Urinary bladder (tissue), 4 donors: ENCODE measurements around the gene EIF3M. TPM values are rescaled to one million over a fixed set of nuclear protein-coding genes. Genes with fewer than 3 reads are reported as not detected.

ENCODE experiments used
- DNase-seq: peaks from one replicate; pipeline ENCODE4 v3.0.0-alpha.2; 2015; ENCODE audit errors: extremely low spot score
- H3K27ac ChIP-seq: one replicate; pipeline ENCODE4 v1.5.1; 2013; ENCODE audit warnings: low read depth, mild to moderate bottlenecking, moderate library complexity
- H3K36me3 ChIP-seq: one replicate; pipeline ENCODE4 v1.6.1; 2013; ENCODE audit warnings: mild to moderate bottlenecking, moderate library complexity; ENCODE audit not compliant: insufficient read depth
- H3K4me1 ChIP-seq: one replicate; pipeline ENCODE4 v1.6.1; 2013; ENCODE audit warnings: mild to moderate bottlenecking, moderate library complexity; ENCODE audit not compliant: insufficient read depth
- H3K4me3 ChIP-seq: one replicate; pipeline ENCODE4 v1.5.1; 2013; ENCODE audit warnings: low read depth, low read length
- WGBS: extraction: QIAGEN DNeasy Blood & Tissue Kit; methylation state at CpG from one replicate; pipeline ENCODE4 v1.1.7; 2013; 5-methylcytosine and 5-hydroxymethylcytosine counted together
- polyA plus RNA-seq: library from polyadenylated mRNA; stranded (reverse); fragments of 200-250 nt; gene quantifications from one replicate; pipeline ENCODE4 v1.2.3, GENCODE V29; 2013
- total RNA-seq: library from RNA; depleted of rRNA; stranded (reverse); fragments of >200 nt; gene quantifications from one replicate; pipeline ENCODE4 v1.2.3, GENCODE V29; 2014
- donor health status: healthy with polysubstance abuse.
- donor health status: healthy.

EIF3M gene
- total RNA-seq (341 TPM), polyA plus RNA-seq (258 TPM)

DNA sequence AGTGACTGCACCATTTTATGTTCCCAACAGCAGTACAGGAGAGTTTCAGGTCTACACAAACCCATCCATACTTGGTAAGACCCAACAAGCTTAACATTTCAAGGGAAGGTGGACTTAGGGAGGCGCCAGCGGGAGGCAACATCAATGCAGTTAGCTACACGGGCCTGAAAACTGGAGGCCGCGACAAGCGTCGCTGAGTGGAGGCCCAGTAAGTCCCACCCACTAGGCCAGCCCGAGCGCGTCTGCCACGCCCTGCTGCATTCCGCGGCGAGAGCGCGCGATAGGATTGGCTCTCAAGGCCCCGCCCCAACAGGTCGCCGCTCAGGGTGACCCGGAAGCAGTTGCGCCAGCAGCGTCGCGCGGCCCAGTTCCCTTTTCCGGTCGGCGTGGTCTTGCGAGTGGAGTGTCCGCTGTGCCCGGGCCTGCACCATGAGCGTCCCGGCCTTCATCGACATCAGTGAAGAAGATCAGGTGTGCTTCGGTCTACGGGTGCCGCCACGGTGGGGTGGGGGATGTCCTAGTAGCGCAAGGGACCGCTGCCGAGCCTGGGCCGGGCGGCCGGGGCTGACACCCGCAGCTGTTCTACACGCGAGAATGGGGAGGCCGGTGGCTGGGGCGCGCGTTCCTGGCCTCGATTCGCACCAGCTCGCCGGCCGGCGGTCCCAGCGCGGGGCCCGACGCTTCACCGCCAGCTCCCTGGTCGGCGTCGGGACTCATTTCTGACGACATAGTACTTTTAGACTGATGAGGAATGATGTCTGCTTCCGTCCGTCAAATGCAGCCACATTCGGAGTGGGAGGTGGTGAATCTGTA lies at the start of gene EIF3M:
Gene EIF3M, plus strand, starts transcription at position 373 of the 813 bp plus-strand sequence. Its CDS starts 57 bp downstream, at position 430.
- peak within 1 kb of the TSS; percentile 75 for H3K27ac ChIP-seq
- no peaks in the 10 kb centered on the region for H3K36me3 ChIP-seq
- peak; percentile 88 for DNase-seq
- under 1% methylated on average over 70 of the region's 70 CpGs for WGBS
- no peaks in the 10 kb centered on the region for H3K4me1 ChIP-seq
- H3K4me3 ChIP-seq, result peak within 1 kb of the TSS; percentile 96

DNA sequence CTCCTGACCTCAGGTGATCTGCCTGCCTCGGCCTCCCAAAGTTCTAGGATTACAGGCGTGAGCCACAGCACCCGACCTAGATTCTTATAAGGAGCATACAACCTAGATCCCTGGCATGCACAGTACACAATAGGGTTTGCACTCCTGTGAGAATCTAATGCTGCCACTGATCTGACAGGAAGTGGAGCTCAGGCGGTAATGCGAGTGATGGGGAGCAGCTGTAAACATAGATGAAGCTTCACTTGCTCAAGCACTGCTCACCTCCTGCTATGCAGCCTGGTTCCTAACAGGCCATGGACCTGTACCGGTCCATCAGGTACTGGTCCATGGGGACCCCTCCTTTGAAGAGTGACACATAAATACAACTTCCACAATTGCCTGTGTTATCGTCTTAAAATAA lies 44.8 kb upstream of the EIF3M start:
- Histone ChIP-seq H3K4me3 (no peak overlapping the region), H3K27ac (no peak overlapping the region), H3K36me3 (no peaks in the 10 kb centered on the region), H3K4me1 (no peaks in the 10 kb centered on the region)
- no peak for DNase-seq
- 85% methylated on average over 7 of the region's 7 CpGs for WGBS

DNA sequence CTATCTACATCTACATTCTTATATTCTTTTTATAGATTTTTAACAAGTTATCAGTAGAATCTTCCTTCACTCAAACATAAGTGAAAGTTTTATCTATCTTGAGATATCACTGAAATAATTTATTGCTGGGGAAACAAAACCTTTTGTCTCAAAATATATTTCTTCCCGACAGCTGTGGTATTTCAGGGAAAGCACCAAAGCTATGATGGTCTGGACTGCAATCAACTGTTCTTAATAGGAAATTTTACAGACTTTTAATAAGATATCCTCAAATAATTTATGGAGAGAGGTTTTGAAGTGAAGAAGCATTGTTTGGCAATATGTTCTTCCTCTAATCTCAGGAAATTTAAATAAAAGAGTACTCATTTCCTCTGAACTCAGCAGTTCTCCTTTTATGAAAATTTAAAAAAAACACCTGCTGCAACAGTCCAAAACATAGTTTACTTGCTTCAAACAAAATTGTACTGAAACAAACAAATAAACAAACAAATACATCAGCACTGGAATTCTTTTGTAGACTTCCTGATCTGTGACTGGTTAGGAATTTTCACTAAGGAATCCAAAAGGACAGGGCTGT lies 33.9 kb upstream of the EIF3M start:
- no peaks in the 10 kb centered on the region for H3K4me1 ChIP-seq
- H3K27ac ChIP-seq, result no peak overlapping the region
- no peak for DNase-seq
- H3K4me3 ChIP-seq, result no peak overlapping the region
- 11% methylated on average over 1 of the region's 1 CpG for WGBS
- H3K36me3 ChIP-seq, result no peaks in the 10 kb centered on the region

DNA sequence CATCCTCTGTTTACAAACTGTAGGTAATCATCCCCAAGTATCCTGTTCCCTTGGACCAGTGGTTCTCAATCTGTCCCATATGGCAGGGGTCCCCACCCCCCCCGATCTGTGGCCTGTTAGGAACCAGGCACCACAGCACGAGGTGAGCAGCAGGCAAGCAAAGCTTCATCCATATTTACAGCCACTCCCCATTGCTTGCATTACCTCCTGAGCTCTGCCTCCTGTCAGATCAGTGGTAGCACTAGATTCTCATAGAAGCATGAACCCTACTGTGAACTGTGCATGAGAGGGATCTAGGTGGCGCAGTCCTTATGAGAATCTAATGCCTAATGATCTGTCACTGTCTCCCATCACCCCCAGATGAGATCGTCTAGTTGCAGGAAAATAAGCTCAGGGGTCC lies 33.4 kb upstream of the EIF3M start:
- WGBS, result 78% methylated on average over 4 of the region's 4 CpGs
- H3K4me3 ChIP-seq, result no peak overlapping the region
- no peak for DNase-seq
- H3K36me3 ChIP-seq, result no peaks in the 10 kb centered on the region
- H3K27ac ChIP-seq, result no peak overlapping the region
- H3K4me1 ChIP-seq, result no peaks in the 10 kb centered on the region

DNA sequence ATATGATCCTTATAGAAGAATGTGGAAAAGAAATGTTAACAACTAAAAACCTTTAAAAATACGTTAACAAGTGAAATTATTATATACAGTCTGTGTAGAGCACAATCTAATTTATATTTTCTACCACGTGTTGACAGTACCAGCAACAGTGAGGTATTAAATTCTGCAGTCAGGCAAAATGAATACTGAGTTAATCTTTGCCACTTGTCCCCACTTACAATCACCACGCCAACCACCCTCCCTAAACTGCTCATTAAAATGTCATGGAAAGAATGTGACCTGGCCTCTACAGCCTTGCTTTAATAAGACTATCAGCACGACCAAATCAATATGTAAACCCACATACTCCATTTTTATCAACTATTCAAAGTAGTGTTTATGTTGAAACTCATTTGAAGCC lies 28.5 kb upstream of the EIF3M start:
- H3K4me1 ChIP-seq, result no peaks in the 10 kb centered on the region
- 21% methylated on average over 4 of the region's 4 CpGs for WGBS

DNA sequence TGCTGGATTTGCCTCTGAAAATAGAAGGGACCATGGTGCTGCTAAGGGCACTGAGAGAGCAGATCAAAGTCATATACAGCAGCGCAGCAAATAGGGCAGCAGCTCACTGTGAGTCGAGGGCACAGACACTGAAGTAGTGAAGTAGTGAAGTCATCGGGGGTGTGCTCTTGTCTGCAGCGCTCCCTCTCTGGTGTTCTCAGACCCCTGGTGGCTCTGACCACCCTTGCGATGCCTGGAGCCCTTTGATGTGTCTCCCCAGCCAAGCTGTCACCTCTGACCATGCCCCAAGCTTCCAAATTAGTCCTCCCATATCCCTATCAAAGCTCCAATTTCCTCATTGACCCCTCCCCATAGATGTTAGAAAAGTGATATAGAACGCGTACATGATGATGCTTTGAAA lies 27.7 kb upstream of the EIF3M start:
- no peaks in the 10 kb centered on the region for H3K36me3 ChIP-seq
- no peaks in the 10 kb centered on the region for H3K4me1 ChIP-seq
- DNase-seq, result no peak
- 81% methylated on average over 7 of the region's 7 CpGs for WGBS
- H3K4me3 ChIP-seq, result no peak overlapping the region
- H3K27ac ChIP-seq, result no peak overlapping the region

More for the DNA sequence above, 28.5 kb upstream of the EIF3M start:
- Histone ChIP-seq H3K27ac (no peak overlapping the region), H3K4me3 (no peak overlapping the region), H3K36me3 (no peaks in the 10 kb centered on the region)
- no peak for DNase-seq

DNA sequence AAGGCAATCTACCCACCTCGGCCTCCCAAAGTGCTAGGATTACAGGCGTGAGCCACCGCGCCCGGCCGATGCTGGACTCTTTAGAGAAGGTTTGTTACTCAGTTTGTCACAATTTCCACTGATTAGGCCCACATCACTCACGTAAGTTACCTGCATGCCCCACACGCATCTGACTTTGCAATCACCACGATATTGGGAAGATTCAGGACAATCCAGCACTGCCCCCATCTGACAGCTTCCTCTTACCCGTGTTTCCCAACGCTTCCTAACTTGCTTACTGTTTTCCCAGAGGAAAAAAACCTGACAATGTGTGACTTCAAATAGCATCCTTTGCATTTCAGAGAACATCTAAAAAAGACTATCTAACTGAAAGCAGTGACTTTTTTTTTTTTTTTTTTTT lies 21.8 kb upstream of the EIF3M start:
- no peaks in the 10 kb centered on the region for H3K4me1 ChIP-seq

DNA sequence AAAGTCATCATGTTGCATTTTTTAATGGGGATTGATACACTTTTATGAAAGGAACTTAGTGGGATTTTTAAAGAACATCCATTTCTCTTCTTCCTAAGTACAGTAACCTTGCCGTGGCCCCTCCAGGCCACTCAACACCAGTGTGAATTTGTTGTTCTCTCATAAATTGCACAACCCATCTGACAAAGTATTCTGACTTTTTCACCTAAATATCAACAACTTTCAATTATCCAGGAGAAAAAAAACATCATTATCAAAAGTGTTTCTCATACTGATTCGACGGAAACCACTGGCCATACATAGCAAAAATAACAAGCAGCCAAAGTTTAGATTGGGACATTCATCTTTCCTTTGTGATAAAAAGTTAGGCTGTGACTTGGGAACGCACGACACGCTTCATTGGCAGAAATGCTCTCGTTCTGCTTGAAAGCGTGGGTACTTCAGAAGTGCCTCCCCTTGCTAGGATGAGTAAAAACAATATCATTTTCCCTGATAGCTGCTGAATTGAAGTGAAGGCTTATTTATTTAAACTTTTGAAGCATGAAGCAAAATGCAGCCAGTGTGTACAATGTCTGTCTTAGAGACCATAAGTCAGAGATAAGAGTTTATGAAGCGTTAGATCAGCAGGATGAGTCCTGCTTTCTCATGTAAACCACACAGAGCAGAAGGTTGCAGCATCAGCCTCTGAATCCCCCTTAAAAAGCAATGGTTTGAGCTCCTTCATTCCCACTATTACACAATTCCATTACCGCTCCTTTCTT lies 20.6 kb upstream of the EIF3M start:
- Histone ChIP-seq H3K27ac (no peak overlapping the region), H3K36me3 (no peaks in the 10 kb centered on the region), H3K4me3 (no peak overlapping the region), H3K4me1 (no peaks in the 10 kb centered on the region)
- DNase-seq, result no peak
- 29% methylated on average over 10 of the region's 10 CpGs for WGBS

More for the DNA sequence above, 21.8 kb upstream of the EIF3M start:
- no peaks in the 10 kb centered on the region for H3K36me3 ChIP-seq
- 93% methylated on average over 11 of the region's 11 CpGs for WGBS
- no peak overlapping the region for H3K4me3 ChIP-seq
- no peak overlapping the region for H3K27ac ChIP-seq
- no peak for DNase-seq

DNA sequence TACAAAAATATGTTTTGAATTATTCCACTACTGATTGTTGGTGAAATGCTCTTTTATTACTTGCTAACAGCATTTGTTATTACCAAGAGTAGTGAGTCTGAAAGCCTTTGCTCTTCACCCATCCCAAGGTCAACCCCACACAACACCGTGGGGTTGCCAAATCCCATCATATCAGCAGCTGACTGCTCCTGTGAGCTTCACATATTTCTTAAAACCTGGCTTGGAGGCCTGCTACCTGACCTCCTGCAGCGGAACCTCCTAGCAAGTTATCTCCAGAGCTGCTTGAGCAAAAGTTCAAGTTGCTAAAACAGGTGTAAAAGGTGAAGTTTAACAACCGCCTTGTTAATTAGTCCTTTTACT lies 20.1 kb upstream of the EIF3M start:
- H3K36me3 ChIP-seq, result no peaks in the 10 kb centered on the region
- H3K27ac ChIP-seq, result no peak overlapping the region
- WGBS, result 62% methylated on average over 3 of the region's 3 CpGs
- no peaks in the 10 kb centered on the region for H3K4me1 ChIP-seq
- DNase-seq, result no peak
- H3K4me3 ChIP-seq, result no peak overlapping the region

DNA sequence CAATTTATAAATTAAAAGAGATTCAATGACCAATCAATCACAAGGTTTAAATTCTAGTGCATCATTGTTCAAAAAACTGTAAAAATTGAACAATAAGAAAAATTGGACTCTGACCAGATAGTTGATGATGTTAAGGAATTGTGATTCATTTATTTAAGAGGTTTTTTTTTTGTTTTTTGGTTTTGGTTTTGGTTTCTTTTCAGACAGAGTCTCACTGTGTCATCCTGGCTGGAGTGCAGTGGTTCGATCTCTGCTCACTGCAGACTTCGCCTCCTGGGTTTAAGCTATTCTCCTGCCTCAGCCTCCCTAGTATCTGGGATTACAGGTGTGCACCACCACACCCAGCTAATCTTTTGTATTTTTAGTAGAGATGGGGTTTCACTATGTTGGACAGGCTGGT lies 17.1 kb upstream of the EIF3M start:
- no peak overlapping the region for H3K27ac ChIP-seq
- no peaks in the 10 kb centered on the region for H3K4me1 ChIP-seq
- no peak for DNase-seq
- 98% methylated on average over 2 of the region's 2 CpGs for WGBS
- H3K4me3 ChIP-seq, result no peak overlapping the region
- H3K36me3 ChIP-seq, result no peaks in the 10 kb centered on the region

DNA sequence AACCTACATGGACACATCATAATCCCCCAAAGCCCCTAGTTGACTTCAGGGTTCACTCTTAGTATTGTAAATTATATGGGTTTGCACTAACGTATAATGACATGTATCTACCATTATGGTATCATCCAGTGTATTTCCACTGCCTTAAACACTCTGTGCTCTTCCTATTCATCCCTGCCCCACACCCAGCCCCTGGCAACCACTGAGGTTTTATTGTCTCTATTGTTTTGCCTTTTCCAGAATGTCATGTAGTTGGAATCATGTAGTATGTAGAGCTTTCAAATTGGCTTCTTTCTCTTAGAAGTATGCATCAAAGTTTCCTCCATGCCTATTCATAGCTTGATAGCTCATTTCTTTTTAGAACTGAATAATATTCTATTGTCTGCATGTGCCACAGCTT lies 16.5 kb upstream of the EIF3M start:
- no peaks in the 10 kb centered on the region for H3K4me1 ChIP-seq
- WGBS, result 73% methylated on average over 1 of the region's 1 CpG
- DNase-seq, result no peak
- H3K27ac ChIP-seq, result no peak overlapping the region
- no peak overlapping the region for H3K4me3 ChIP-seq
- no peaks in the 10 kb centered on the region for H3K36me3 ChIP-seq

DNA sequence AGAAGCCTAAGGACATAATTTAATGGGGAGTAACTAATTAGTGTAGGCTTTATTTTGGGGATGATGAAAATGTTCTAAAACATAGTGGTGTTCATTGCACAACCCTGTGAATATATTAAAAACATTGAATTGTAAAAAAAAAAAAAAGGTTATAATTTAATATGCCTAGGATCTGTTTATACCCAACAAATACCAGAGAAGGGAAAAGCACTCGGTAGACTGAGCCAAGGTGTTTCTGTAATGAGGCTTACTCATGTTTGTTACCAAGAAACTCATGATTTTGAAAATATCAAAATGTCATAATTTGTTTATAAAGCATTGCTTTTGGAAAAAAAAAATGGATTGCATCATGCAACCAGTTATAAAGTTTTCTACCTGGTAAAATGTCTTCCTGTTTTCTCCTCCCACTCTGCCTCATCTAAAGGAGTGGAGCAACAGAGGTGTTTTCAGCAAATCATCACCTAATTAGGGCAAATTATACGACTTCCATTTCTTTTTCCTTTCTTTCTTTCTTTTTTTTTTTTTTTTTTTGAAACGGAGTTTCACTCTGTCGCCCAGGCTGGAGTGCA lies 14.2 kb upstream of the EIF3M start:
- DNase-seq, result no peak
- no peak overlapping the region for H3K27ac ChIP-seq
- H3K4me1 ChIP-seq, result no peaks in the 10 kb centered on the region
- H3K4me3 ChIP-seq, result no peak overlapping the region
- no peaks in the 10 kb centered on the region for H3K36me3 ChIP-seq
- 53% methylated on average over 4 of the region's 4 CpGs for WGBS

DNA sequence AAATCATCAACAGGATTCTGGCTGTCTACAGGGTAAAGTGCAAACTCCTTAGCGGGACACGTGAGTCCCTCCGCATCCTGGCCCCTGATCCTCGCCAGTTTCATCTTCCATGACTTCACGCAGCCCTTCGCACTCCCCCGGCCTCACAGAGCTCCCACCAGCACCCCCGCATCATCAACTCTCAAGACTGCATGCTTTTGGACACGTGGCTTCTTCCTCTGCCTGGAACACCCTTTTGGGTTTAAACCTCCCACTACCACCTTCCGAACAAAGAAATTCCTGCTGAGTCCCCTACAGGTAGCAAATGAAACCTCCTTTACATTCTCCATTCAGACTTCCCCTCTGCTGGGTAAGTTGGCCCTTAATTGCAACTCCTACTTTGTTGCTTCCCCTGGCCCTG lies 12.6 kb upstream of the EIF3M start:
- no peak overlapping the region for H3K27ac ChIP-seq
- H3K4me1 ChIP-seq, result no peaks in the 10 kb centered on the region
- no peaks in the 10 kb centered on the region for H3K36me3 ChIP-seq
- no peak overlapping the region for H3K4me3 ChIP-seq
- DNase-seq, result no peak
- WGBS, result 23% methylated on average over 10 of the region's 10 CpGs

DNA sequence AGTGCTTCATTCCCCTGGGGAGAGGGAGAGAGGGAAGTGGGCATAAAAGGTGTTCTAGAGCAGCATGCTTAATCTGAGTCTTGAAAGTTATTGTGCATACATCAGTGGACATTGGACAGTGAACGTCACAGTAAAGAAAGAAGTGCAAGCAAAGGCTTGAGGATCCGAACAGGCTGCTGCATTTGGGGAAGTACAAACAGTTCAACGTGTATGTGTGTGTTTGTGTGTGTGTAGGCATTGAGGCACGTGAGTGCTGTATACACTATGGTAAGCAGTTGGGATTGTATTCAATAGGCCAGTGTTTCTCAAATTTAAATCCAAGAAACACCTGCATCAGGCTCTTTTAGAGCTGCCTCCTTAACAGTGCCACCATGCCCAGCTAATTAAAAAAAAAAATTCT lies 10.4 kb upstream of the EIF3M start:
- Histone ChIP-seq H3K36me3 (no peaks in the 10 kb centered on the region), H3K27ac (no peak overlapping the region), H3K4me1 (no peaks in the 10 kb centered on the region), H3K4me3 (no peak overlapping the region)
- DNase-seq, result no peak
- WGBS, result 74% methylated on average over 4 of the region's 4 CpGs
